GM12864 (cell line): ENCODE results near the gene EIF2AK2.

Source experiments
- DNase-seq: peaks from one replicate; pipeline ENCODE4 v3.0.0-alpha.2; 2011; ENCODE audit warnings: low read depth
- H3K4me3 ChIP-seq: 2 replicates; pipeline ENCODE4 v1.5.1; 2011; ENCODE audit warnings: mild to moderate bottlenecking, low read depth, low read length, control low read depth
- TF ChIP-seq, protein P1 (sequence below): IDR thresholded peaks from 2 replicates; pipeline ENCODE4 v1.5.1; 2011; ENCODE audit warnings: low read depth, mild to moderate bottlenecking, moderate library complexity, low read length, control low read depth, inconsistent platforms; ENCODE audit errors: missing control alignments

EIF2AK2 gene

DNA sequence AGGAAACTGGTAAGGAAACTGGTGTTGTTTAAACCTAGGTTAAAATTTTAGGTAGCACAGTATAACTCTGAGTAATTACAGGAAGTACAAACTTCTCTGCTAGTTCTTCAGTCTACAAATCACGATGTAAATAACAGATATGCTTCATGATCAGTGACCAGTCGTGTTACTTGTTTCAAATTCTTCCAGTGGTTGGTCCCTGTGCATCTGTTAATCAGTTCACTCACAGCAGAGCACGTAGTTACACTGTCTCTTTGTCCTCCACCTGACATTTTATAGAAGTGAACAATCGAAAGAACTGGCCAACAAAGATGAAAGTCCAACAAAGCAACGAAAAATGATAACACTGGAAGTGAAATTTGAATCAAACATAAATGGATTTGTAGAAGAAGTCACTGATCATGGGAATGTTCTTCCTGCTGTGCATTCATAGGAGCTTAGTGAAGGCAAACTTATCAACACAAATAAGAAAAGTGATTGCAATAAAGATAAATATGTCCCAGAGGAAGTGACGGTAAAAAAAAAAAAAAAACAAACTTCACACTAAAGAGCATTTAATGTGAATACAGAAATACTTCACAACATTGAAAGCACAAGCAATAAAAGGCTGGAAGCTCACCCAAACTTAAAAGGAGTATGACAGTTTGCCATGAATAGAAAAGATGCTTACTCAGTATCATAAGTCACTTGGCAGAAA is 7.0 kb downstream of the EIF2AK2 start:
- DNase-seq: no peak
- no peak overlapping the region; the same call in 1 of the 2 replicates for H3K4me3 ChIP-seq
- TF ChIP-seq, protein P1, sequence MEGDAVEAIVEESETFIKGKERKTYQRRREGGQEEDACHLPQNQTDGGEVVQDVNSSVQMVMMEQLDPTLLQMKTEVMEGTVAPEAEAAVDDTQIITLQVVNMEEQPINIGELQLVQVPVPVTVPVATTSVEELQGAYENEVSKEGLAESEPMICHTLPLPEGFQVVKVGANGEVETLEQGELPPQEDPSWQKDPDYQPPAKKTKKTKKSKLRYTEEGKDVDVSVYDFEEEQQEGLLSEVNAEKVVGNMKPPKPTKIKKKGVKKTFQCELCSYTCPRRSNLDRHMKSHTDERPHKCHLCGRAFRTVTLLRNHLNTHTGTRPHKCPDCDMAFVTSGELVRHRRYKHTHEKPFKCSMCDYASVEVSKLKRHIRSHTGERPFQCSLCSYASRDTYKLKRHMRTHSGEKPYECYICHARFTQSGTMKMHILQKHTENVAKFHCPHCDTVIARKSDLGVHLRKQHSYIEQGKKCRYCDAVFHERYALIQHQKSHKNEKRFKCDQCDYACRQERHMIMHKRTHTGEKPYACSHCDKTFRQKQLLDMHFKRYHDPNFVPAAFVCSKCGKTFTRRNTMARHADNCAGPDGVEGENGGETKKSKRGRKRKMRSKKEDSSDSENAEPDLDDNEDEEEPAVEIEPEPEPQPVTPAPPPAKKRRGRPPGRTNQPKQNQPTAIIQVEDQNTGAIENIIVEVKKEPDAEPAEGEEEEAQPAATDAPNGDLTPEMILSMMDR: no peak

DNA sequence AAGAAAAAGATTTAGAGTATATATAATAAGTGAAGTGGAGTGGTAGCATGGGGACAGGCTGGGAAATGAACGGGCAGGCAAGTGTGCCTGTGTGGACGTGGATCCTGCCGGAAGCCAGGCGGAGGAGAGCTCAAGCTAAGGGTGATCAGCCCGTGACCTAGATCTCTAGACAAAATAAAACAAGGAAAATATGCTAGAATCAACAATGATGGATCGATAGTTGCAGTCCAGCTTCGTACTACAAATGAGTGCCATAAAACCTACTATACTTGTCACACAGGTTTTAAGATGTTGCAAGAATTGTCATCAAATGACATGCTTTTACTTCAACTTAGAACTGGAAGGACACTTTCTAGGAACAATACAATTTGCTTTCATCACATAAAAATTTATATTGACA is 8.5 kb downstream of the EIF2AK2 start:
- no peak for DNase-seq
- TF ChIP-seq, protein P1: no peak
- no peak overlapping the region for H3K4me3 ChIP-seq

DNA sequence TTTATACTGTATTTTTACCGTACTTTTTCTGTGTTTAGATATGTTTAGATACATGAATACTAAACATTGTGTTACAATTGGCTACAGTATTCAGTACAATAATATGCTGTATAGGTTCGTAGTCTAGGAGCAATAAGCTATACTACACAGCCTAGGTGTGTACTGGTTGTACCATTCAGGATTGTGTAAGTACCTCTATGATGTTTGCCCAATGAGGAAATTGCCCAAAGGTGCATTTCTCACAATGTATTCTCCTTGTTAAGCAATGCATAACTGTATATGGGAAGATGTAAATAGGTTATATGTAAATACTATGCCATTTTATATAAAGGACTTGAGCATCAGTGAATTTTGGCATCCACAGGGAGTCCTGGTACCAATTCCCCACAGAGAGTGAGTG is 10.7 kb downstream of the EIF2AK2 start:
- TF ChIP-seq, protein P1: no peak
- DNase-seq: no peak
- no peak overlapping the region for H3K4me3 ChIP-seq

DNA sequence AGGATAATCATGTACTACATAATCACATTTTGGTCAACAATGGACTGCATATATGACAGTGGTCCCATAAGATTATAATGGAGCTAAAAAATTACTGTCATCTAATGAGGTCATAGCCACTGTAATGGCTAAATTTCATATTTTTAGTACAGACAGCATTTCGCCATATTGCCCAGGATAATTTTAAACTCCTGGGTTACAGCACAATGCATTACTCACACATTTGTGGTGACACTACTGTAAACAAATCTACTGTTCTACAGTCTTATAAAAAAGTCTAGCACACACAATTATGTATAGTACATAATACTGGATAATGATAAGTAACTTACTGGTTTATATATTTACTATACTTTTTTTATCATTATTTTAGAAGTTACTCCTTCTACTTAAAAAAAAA is 12.8 kb downstream of the EIF2AK2 start:
- TF ChIP-seq, protein P1: no peak
- no peak for DNase-seq
- H3K4me3 ChIP-seq: no peak overlapping the region

DNA sequence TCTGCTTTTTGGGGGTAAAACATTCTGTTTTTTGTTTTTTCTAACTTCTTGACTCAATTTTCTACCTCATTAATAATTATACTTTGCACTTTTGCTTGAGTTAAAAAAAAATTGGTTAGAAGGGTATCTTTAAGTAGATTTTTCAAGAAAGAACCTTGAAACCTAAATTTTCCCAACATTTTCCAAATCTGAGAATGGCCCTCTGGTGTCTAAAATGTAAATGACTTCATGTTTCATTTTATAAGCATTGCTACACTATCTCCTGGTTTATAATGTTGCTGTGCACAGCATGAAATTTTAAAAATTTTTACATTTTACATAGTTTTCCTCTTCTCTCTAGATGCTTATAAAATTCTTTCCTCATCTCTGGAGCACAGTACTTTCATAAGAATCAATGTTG is 14.2 kb downstream of the EIF2AK2 start:
- TF ChIP-seq, protein P1: no peak
- no peak for DNase-seq
- H3K4me3 ChIP-seq: no peak overlapping the region

DNA sequence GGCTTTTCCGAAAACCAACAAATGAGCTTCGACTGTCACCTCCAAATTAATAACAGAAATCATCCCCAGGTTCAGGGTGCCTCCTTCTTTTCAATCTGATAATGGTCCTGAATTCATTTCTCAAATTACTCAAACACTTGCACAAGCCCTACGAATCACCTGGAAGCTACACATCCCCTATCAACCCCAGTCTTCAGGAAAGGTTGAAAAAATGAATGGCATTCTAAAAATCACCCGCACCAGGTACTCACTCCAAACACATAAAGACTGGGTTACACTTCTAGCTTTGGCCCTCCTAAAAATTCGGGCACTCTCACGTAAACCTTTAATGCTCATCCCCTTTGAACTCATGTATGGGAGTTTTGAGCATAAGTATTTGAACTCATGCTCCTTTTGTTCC is 23.9 kb downstream of the EIF2AK2 start:
- no peak for DNase-seq
- TF ChIP-seq, protein P1: no peak
- H3K4me3 ChIP-seq: no peak overlapping the region

DNA sequence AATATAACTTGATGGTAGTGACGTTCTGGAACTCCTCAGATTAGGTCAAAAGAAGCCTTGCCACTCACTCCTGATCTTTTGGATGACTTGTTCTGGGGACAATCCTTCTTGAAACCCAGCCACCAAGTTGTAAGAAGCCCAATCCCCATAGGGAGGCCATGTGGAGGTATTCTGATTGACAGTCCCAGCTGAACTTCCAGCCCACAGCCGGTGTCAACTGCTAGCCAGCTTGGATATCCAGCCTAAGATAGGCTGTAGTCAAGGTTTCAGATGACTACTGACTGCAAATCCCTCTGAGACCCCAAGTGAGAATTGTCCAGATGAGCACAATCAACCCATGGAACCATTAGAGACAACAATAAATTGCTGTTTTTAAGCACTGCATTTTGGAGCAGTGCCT is 31.4 kb downstream of the EIF2AK2 start:
- TF ChIP-seq, protein P1: no peak
- no peak for DNase-seq
- no peak overlapping the region for H3K4me3 ChIP-seq
